Activated T-cell treated with anti-CD3 and anti-CD28 coated beads, Interleukin-2, amount 50 U/mL, for 48 hours (primary cell): ENCODE results near the gene ERVFRD-1.
A peak's percentile ranks its signal among the peaks of the same experiment; 100 is the strongest.

Source experiments
- DNase-seq, 2 experiments: peaks; one replicate each; pipeline ENCODE4 v3.0.0-alpha.2; 2020

ERVFRD-1 gene

DNA sequence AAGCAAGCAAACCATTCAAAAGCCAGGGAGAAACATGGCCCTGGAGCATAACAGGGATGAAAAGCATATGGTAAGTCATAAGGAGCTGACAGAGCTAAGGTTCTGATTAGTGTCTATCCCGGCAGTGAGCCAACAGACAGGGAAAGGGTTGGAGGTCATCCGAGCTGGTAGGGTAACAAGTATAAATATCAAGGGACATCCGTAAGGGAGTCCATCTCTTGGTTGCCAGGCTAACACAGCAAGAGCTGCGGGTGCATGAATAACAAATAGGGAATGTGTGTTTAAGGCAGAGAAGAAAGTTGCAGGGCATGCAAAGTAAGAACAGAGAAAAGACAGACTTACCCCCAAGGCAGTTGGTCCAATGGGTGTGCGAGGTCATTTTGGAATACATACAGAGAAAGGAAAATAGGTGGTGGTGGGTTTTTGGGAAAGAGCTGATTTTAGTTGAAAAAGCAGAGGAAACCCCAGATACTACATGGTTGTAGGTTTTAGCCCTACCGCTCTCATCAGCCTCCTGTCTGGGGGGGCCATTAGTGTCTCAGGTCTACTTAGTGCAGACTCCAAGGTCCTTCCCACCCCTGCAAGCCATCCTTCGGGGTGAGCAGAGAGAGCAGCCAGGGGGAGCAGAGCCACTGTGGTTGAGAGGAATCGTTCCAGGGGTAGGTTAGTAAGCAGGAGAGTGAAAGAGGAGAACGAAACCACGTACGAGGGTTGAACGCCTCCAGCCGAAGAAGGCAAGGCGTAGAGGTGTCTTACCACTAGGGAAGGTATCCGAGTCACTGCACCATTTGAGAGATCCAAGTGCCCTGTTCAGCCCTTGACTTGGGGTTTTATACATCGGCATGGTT lies at the start of gene ERVFRD-1:
ERVFRD-1 (minus strand) TSS at position 805 of the 848 bp plus-strand sequence. CDS start 6,415 bp downstream, outside the sequence.
- DNase-seq, result peak; percentile 32

GRCh38 chr6:11160199-11160598 lies 48.7 kb upstream of the ERVFRD-1 start:
- DNase-seq, result no peak

GRCh38 chr6:11155589-11155988 lies 44.1 kb upstream of the ERVFRD-1 start:
- no peak for DNase-seq

GRCh38 chr6:11153447-11153846 lies 41.9 kb upstream of the ERVFRD-1 start:
- DNase-seq, result no peak

DNA sequence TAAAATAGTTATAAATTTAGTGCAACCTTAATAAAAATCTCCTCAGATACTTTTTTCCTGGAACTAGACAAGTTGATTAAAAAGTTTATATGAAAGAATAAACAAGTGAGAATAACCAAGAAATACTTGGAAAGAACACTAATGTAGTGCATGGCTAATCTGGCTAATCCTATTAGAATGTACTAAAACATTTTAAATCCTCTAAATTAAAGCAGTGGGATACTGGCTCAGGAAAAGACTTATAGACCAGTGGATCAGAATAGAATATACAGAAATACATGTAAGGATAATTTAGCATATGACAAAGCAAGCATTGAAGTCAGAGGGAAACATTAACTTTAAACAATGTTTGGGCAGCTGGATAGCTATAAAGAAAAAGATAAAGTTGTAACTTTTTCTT lies 41.1 kb upstream of the ERVFRD-1 start:
- no peak for DNase-seq

DNA sequence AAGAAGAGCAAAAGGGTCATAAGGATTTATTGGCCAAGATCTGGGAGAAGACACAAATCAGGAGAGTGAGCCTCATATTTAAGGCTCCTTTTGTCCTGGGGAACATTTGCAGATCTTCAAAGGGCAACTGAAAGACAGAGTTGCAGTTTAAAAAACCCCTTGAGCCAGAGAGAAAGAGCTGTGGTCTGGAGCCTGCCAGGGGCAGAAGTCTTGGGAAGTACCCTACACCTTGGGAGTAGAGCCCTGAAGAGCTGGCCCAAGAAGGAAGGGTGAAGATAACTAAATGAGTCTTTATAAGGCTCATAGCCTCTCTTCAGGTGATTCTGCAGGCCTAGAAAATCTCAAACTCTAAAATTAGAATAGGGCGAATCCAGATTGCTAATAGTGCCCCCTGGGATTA lies 40.0 kb upstream of the ERVFRD-1 start:
- DNase-seq, result no peak

GRCh38 chr6:11149551-11149950 lies 38.0 kb upstream of the ERVFRD-1 start:
- DNase-seq, result no peak

GRCh38 chr6:11146117-11146826 lies 34.7 kb upstream of the ERVFRD-1 start:
- DNase-seq, result no peak

GRCh38 chr6:11144393-11144851 lies 32.9 kb upstream of the ERVFRD-1 start:
- DNase-seq, result peak; percentile 81 to 83

GRCh38 chr6:11143394-11144371 lies 32.2 kb upstream of the ERVFRD-1 start:
- DNase-seq, result peak in 1 of 2 experiments; percentile 31

DNA sequence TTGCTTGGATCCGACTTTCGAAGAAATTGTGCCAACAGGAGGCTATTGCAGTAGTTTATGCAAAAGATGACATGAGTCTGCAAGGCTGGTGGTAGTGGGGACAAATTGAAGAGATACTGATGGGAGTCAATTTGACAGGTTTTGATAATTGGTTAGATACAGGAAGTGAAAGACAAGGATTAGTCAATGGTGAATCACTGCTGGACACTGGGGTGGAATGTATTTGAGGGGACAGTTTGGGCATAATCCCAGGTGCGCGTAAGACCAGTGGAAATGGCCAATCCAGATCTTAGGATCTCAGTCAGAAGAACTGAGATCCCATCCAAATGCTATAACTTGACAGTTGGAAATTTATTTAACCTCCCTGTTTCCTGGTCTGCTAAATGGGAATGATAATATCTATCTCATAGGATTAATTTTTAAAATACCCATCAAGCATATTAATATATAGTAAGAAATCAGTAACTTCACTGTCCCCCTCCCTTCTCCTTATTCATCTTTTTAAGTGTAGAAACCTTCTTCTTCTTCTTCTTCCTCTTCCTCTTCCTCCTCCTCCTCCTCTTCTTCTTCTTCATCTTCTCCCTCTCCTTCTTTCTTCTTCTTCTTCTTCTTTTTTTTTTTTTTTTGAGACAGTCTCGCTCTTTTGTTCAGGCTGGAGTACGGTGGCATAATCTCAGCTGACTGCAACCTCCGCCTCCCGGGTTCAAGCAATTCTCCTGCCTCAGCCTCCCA lies 30.9 kb upstream of the ERVFRD-1 start:
- DNase-seq, result no peak

- no peak for DNase-seq
Measured at GRCh38 chr6:11141295-11141694, 29.8 kb upstream of the ERVFRD-1 start.

DNA sequence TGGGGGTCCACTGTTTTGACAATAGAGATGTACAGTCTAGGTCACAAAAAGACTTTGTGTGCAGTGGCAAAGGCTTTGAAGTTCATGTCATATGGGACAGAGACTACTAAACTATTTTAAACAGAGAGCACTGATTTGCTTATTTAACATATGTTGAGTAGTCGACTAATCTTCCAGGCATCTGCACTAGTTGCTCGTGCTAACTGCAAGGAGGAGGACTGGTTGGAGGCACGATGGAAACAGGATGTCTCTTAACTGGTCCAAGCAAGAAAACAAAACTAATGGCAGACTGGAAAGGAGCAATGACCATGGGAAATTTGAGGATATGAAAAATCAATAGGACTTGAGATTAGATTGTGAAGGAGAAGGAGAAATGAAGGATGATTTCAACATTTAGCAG lies 28.5 kb upstream of the ERVFRD-1 start:
- DNase-seq, result no peak

GRCh38 chr6:11139051-11139960 lies 27.8 kb upstream of the ERVFRD-1 start:
- no peak for DNase-seq

- no peak for DNase-seq
Measured at GRCh38 chr6:11136809-11137208, 25.3 kb upstream of the ERVFRD-1 start.

DNA sequence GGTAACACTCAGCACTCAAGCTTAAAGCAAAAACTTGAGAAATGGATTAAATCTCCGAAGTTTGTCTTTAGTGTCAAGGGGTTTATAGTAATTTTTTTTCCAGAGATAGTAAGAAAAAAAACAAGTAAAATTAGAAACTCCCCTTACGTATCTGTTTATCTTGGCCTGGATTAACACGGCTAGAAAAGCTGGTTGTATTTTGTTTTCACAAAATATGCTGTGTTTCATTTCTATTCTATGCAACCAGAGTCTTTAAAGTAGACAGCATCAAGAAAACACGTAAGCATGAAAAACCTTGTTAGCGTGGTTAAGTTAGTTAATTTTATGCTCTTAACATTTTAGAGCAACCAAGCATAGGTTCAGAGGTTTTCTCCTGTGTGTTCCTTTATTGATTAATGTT lies 21.8 kb upstream of the ERVFRD-1 start:
- DNase-seq, result no peak

DNA sequence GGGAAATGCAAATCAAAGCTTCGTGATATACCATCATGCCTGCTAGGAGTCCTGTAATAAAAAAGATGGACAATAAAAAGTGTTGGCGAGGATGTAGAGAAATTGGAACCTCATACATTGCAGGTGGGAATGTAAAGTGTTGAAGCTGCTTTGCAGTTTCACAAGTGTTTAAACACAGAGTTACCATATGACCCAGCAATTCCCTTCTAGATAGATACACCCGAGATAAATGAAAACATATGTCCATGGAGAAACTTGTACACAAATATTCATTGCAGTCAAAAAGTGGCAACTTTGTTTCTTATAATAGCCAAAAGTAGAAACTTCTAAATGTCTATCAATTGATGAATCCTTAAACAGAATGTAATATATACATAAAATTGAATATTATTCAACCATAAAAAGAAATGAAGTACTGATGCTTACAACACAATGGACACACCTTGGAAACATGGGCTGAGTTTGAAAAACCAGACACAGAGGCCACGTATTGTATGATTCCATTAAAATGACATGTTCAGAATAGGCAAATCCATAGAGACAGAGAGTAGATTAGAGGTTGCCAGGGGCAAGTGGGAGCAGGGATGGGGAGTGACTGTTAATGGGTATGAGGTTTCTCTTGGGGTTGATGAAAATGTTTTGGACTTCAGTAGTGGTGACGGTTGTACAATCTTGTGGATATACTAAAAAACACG lies 20.8 kb upstream of the ERVFRD-1 start:
- DNase-seq, result no peak

DNA sequence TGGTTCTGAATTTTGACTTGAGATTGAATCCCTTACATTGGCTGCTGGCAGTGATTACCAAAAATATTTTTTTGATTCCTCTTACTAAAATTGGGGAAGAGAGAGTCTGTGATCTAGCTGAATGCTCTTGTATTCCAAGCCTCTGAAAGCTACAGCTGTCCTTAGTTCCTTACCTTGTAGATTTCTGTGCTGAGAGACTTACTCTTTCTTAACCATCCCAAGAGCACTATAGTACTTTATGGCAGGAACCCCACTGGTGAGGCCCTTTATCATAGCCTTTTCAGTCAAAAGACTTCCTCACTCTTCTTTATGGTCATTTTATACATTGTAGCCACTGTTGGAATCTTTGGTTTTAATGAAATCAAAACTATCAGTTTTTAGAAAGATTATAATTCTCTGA lies 19.1 kb upstream of the ERVFRD-1 start:
- DNase-seq, result no peak

DNA sequence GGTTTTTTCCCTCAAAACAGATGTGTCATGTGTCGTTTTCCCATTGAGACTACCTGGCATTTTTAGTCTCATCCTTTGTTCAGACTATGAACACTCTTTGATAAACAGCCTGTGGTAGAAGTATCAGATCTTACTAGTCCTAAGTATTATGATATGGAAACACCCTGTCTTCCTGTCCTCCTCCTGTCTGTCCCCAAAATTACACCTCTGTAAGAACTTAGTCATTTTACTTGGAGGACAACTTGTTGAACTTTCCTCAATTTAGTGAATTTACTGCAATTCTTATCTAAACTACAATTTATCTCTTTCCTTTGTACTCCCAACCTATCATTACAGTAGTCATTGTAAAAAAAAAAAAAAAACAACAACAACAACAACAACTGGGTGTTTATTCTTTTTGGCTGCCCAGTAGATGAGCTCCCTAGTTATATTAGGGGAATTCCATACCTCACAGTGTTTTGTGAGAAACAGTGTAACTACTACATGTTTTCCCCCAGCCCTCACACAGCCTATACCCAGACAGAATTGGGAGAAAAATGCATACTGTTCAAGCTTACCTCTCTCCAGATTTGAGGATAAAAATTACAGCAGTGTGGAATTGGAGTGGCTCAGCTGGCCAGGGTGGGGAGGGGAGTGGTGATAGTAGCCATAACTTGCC lies 18.5 kb upstream of the ERVFRD-1 start:
- no peak for DNase-seq

DNA sequence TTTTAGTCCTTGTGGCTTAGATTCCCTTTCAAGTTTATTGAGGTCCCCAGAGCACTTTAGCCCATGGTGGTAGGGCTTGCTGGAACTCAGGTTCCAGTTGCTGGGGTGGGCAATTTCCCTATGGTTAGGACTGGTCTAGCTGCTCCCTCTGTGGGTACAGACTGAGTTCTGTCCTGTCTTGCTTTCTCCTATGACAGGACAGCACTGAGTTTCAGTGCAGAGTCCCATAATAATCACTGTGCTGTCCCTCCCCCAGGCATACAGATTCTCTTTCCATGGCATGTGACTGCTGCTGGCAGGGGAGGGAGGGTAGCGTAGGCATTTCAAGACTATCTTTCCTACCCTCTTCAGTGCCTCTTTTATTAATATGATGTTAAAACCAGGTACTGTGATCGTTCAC lies 17.1 kb upstream of the ERVFRD-1 start:
- DNase-seq, result no peak
